Astrocyte (in vitro differentiated cells and primary cell): ENCODE data around the gene PHC2. TPM values are rescaled to one million over a fixed set of nuclear protein-coding genes. Genes with fewer than 3 reads are reported as not detected.

Experiments
- DNase-seq: peaks from one replicate; pipeline ENCODE4 v3.0.0-alpha.2; 2010; ENCODE audit warnings: low read depth
- FAIRE-seq: peaks from 2 replicates; lab custom pipeline; 2011; peaks lifted over from hg19 to GRCh38; lab: Jason Lieb, UNC
- H2AFZ ChIP-seq: 2 replicates; pipeline ENCODE4 v1.6.0; 2012; ENCODE audit warnings: low read depth, low read length, inconsistent platforms
- H3K27ac ChIP-seq: 2 replicates; pipeline ENCODE4 v1.5.1; 2011; ENCODE audit warnings: low read depth, low read length, inconsistent platforms
- H3K27me3 ChIP-seq: 2 replicates; pipeline ENCODE4 v1.6.0; 2011; ENCODE audit warnings: low read length, inconsistent platforms; ENCODE audit not compliant: insufficient read depth
- H3K36me3 ChIP-seq: 2 replicates; pipeline ENCODE4 v1.5.1; 2011; ENCODE audit warnings: low read length, inconsistent platforms; ENCODE audit not compliant: insufficient read depth
- H3K4me1 ChIP-seq: 2 replicates; pipeline ENCODE4 v1.5.1; 2011; ENCODE audit warnings: low read length, inconsistent platforms; ENCODE audit not compliant: insufficient read depth
- H3K4me2 ChIP-seq: 2 replicates; pipeline ENCODE4 v1.6.0; 2012; ENCODE audit warnings: low read length, inconsistent platforms
- H3K4me3 ChIP-seq: 2 replicates; pipeline ENCODE4 v1.5.1; 2011; ENCODE audit warnings: low read depth, mild to moderate bottlenecking, low read length, inconsistent platforms; ENCODE audit not compliant: insufficient read depth
- H3K79me2 ChIP-seq: 2 replicates; pipeline ENCODE4 v1.6.0; 2012; ENCODE audit warnings: mild to moderate bottlenecking, low read length, inconsistent platforms; ENCODE audit not compliant: insufficient read depth
- H3K9ac ChIP-seq: 2 replicates; pipeline ENCODE4 v1.6.0; 2012; ENCODE audit warnings: mild to moderate bottlenecking, low read length, inconsistent platforms
- H3K9me3 ChIP-seq: 2 replicates; pipeline ENCODE4 v1.5.1; 2012; ENCODE audit warnings: low read depth, mild to moderate bottlenecking, low read length, inconsistent platforms; ENCODE audit not compliant: insufficient read depth
- H4K20me1 ChIP-seq: 2 replicates; pipeline ENCODE4 v1.6.0; 2012; ENCODE audit warnings: low read length, inconsistent platforms; ENCODE audit not compliant: insufficient read depth
- H3K27ac Mint-ChIP-seq: one replicate; pipeline ENCODE4 v1.8.0; 2021; ENCODE audit warnings: mild to moderate bottlenecking, mixed read lengths; ENCODE audit not compliant: unreplicated experiment
- H3K27me3 Mint-ChIP-seq: one replicate; pipeline ENCODE4 v1.8.0; 2021; ENCODE audit warnings: low read depth, mixed read lengths; ENCODE audit not compliant: unreplicated experiment
- H3K36me3 Mint-ChIP-seq: one replicate; pipeline ENCODE4 v1.8.0; 2021; ENCODE audit warnings: low read depth, mixed read lengths; ENCODE audit not compliant: unreplicated experiment
- H3K4me1 Mint-ChIP-seq: one replicate; pipeline ENCODE4 v1.8.0; 2021; ENCODE audit warnings: low read depth, mixed read lengths; ENCODE audit not compliant: unreplicated experiment
- H3K4me3 Mint-ChIP-seq: one replicate; pipeline ENCODE4 v1.8.0; 2021; ENCODE audit warnings: mild to moderate bottlenecking, moderate library complexity, mixed read lengths; ENCODE audit not compliant: unreplicated experiment
- H3K9me3 Mint-ChIP-seq: one replicate; pipeline ENCODE4 v1.8.0; 2021; ENCODE audit warnings: mild to moderate bottlenecking, mixed read lengths; ENCODE audit not compliant: unreplicated experiment
- CTCF ChIP-seq: IDR thresholded peaks from 2 replicates; pipeline ENCODE4 v1.5.1; 2011; ENCODE audit warnings: low read depth, mild to moderate bottlenecking, inconsistent platforms, low read length, moderate library complexity; ENCODE audit not compliant: insufficient read depth
- EZH2 ChIP-seq: IDR thresholded peaks from 2 replicates; pipeline ENCODE4 v1.6.1; 2012; ENCODE audit warnings: mild to moderate bottlenecking, low read length, inconsistent platforms; ENCODE audit not compliant: insufficient read depth
- total RNA-seq: library from RNA; stranded (reverse); gene quantifications from 2 replicates; pipeline ENCODE4 v1.2.1, GENCODE V29; 2021

PHC2 gene
- total RNA-seq, 1 donor from 2014 or later: 113 TPM

GRCh38 chr1:33396188-33397124 is 34.4 kb downstream of the PHC2 start:
- FAIRE-seq: no peak
- H3K4me3 Mint-ChIP-seq: no peak overlapping the region
- no peak overlapping the region for H3K4me3 ChIP-seq
- peak; percentile 58 for DNase-seq
- H2AFZ ChIP-seq: no peak overlapping the region
- no peak for TF ChIP-seq CTCF
- TF ChIP-seq EZH2: no peak
- no peak overlapping the region for H3K27ac ChIP-seq
- peak overlapping the region; percentile 43 for H3K27ac Mint-ChIP-seq
- no peaks in the 10 kb centered on the region for H4K20me1 ChIP-seq
- H3K4me2 ChIP-seq: no peak overlapping the region
- peaks cover 19% of the 10 kb centered on the region for H3K4me1 Mint-ChIP-seq
- H3K9ac ChIP-seq: no peak overlapping the region
- no peaks in the 10 kb centered on the region for H3K9me3 Mint-ChIP-seq
- H3K36me3 ChIP-seq: no peaks in the 10 kb centered on the region
- H3K79me2 ChIP-seq: peaks cover 2% of the 10 kb centered on the region
- no peaks in the 10 kb centered on the region for H3K27me3 ChIP-seq
- H3K9me3 ChIP-seq: no peaks in the 10 kb centered on the region
- H3K27me3 Mint-ChIP-seq: peaks cover 2% of the 10 kb centered on the region
- H3K36me3 Mint-ChIP-seq: peaks cover 7% of the 10 kb centered on the region
- no peaks in the 10 kb centered on the region for H3K4me1 ChIP-seq

GRCh38 chr1:33394770-33395169 is 36.1 kb downstream of the PHC2 start:
- Histone ChIP-seq H3K79me2 (no peaks in the 10 kb centered on the region), H3K4me2 (no peak overlapping the region), H4K20me1 (no peaks in the 10 kb centered on the region), H3K36me3 (no peaks in the 10 kb centered on the region), H3K27me3 (no peaks in the 10 kb centered on the region), H3K27ac (no peak overlapping the region), H3K9me3 (no peaks in the 10 kb centered on the region), H3K9ac (no peak overlapping the region), H2AFZ (no peak overlapping the region), H3K4me3 (no peak overlapping the region), H3K4me1 (peaks cover 11% of the 10 kb centered on the region)
- no peak for FAIRE-seq
- H3K4me3 Mint-ChIP-seq: no peak overlapping the region
- DNase-seq: no peak
- no peaks in the 10 kb centered on the region for H3K9me3 Mint-ChIP-seq
- TF ChIP-seq CTCF (no peak), EZH2 (no peak)
- H3K27ac Mint-ChIP-seq: no peak overlapping the region
- peaks cover 2% of the 10 kb centered on the region for H3K27me3 Mint-ChIP-seq
- H3K4me1 Mint-ChIP-seq: peaks cover 29% of the 10 kb centered on the region
- peaks cover 7% of the 10 kb centered on the region for H3K36me3 Mint-ChIP-seq

GRCh38 chr1:33393991-33394390 is 36.9 kb downstream of the PHC2 start:
- no peaks in the 10 kb centered on the region for H3K9me3 Mint-ChIP-seq
- FAIRE-seq: no peak

More at GRCh38 chr1:33393991-33394390, 36.9 kb downstream of the PHC2 start:
- H3K27ac ChIP-seq: no peak overlapping the region
- no peak overlapping the region for H2AFZ ChIP-seq
- Mint-ChIP-seq H3K4me3 (no peak overlapping the region), H3K27me3 (peaks cover 2% of the 10 kb centered on the region), H3K27ac (no peak overlapping the region), H3K36me3 (peaks cover 7% of the 10 kb centered on the region), H3K4me1 (peaks cover 35% of the 10 kb centered on the region)
- no peaks in the 10 kb centered on the region for H3K36me3 ChIP-seq
- no peak for TF ChIP-seq CTCF
- TF ChIP-seq EZH2: no peak
- H3K27me3 ChIP-seq: no peaks in the 10 kb centered on the region
- H3K79me2 ChIP-seq: no peaks in the 10 kb centered on the region
- DNase-seq: no peak
- H4K20me1 ChIP-seq: no peaks in the 10 kb centered on the region
- no peak overlapping the region for H3K4me3 ChIP-seq
- no peak overlapping the region for H3K4me2 ChIP-seq
- H3K9ac ChIP-seq: no peak overlapping the region
- H3K4me1 ChIP-seq: peaks cover 19% of the 10 kb centered on the region
- no peaks in the 10 kb centered on the region for H3K9me3 ChIP-seq
